Measurements from ENCODE around the gene FKBP15.
"Not testable (repeated sequence)": the region's sequence is repeated elsewhere in the genome, so short reads cannot be mapped to it uniquely, and the experiment has no call there.

FKBP15 gene

GRCh38 chr9:113235701-113236255 lies 14.7 kb upstream of the FKBP15 start:
- DNase-seq: not testable (repeated sequence)

- DNase-seq: no peak
Observed at GRCh38 chr9:113231701-113232100, 10.6 kb upstream of the FKBP15 start.

- DNase-seq: no peak
Observed at GRCh38 chr9:113228130-113228665, 7.1 kb upstream of the FKBP15 start.

- no peak for DNase-seq
Observed at GRCh38 chr9:113227436-113227835, 6.4 kb upstream of the FKBP15 start.

- no peak for DNase-seq
Observed at GRCh38 chr9:113223963-113224362, 2.9 kb upstream of the FKBP15 start.

- no peak for DNase-seq
Observed at GRCh38 chr9:113222482-113222841, 1.4 kb upstream of the FKBP15 start.

GRCh38 chr9:113221800-113222481 lies 864 bp upstream of the FKBP15 start:
- no peak for DNase-seq

GRCh38 chr9:113220467-113221002 lies 542 bp downstream of the FKBP15 start:
- no peak for DNase-seq

- DNase-seq: no peak
Observed at GRCh38 chr9:113219969-113220368, 1.1 kb downstream of the FKBP15 start.

GRCh38 chr9:113219186-113219936 lies 1.7 kb downstream of the FKBP15 start:
- DNase-seq: no peak

- no peak for DNase-seq
Observed at GRCh38 chr9:113216406-113216805, 4.7 kb downstream of the FKBP15 start.

GRCh38 chr9:113215132-113215531 lies 5.9 kb downstream of the FKBP15 start:
- no peak for DNase-seq

GRCh38 chr9:113210815-113211214 lies 10.3 kb downstream of the FKBP15 start:
- no peak for DNase-seq

- DNase-seq: no peak
Observed at GRCh38 chr9:113205861-113206260, 15.2 kb downstream of the FKBP15 start.

- no peak for DNase-seq
Observed at GRCh38 chr9:113205432-113205831, 15.6 kb downstream of the FKBP15 start.

- DNase-seq: no peak
Observed at GRCh38 chr9:113199683-113200329, 21.3 kb downstream of the FKBP15 start.

GRCh38 chr9:113192455-113192854 lies 28.6 kb downstream of the FKBP15 start:
- no peak for DNase-seq

- DNase-seq: no peak
Observed at GRCh38 chr9:113187929-113188595, 33.0 kb downstream of the FKBP15 start.

GRCh38 chr9:113186137-113186755 lies 34.8 kb downstream of the FKBP15 start:
- no peak for DNase-seq

- DNase-seq: no peak
Observed at GRCh38 chr9:113185271-113185670, 35.8 kb downstream of the FKBP15 start.

GRCh38 chr9:113184539-113184938 lies 36.5 kb downstream of the FKBP15 start:
- no peak for DNase-seq

GRCh38 chr9:113183956-113184488 lies 37.1 kb downstream of the FKBP15 start:
- DNase-seq: no peak

Data from cerebellar nuclear complex (tissue), 1 donor.